GM19099 (cell line): Measurements from ENCODE around the gene EPB41L4B.

Experiments used
- POLR2A ChIP-seq: IDR thresholded peaks from 3 replicates; pipeline ENCODE4 v1.6.1; 2011; ENCODE audit warnings: low read depth; ENCODE audit not compliant: insufficient read length; ENCODE audit errors: extremely low read depth

Gene EPB41L4B

DNA sequence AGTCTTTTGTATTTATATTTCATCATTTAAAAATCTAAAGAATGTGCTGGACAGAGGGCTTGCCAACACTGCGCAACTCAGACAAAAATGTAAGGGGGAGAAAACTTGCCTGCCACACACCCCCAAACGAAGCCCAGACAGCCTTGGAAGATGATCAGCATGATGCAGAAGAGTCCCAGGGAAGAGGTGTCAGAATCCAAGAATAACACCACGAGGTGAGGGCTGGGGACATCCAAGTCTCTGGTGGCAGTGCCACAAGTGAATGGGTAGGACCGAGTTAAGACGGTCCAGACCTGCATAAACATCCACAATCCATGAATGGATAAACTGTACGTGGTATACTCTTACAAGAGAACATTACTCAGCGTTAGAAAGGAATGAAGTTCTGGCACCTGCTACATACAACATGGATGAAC, 10.4 kb downstream of the EPB41L4B start:
- no peak for TF ChIP-seq POLR2A

DNA sequence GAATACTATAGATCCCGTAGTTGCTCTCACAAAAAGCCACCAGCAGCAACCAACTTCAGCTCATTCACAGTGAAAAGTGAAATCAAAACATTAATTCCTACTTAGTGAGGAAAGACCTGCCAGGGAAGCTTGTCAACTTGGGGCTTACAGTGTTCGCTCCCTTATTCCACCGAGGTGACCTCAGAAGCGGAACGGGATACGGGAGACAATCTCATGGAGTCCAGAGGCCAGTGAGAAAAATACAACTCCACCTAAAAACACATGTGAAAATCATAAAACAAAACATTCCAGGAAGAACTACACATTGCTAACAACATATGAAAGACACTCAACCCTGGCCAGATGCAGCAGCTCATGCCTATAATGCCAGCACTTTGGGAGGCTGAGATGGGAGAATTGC, 11.6 kb downstream of the EPB41L4B start:
- no peak for TF ChIP-seq POLR2A

DNA sequence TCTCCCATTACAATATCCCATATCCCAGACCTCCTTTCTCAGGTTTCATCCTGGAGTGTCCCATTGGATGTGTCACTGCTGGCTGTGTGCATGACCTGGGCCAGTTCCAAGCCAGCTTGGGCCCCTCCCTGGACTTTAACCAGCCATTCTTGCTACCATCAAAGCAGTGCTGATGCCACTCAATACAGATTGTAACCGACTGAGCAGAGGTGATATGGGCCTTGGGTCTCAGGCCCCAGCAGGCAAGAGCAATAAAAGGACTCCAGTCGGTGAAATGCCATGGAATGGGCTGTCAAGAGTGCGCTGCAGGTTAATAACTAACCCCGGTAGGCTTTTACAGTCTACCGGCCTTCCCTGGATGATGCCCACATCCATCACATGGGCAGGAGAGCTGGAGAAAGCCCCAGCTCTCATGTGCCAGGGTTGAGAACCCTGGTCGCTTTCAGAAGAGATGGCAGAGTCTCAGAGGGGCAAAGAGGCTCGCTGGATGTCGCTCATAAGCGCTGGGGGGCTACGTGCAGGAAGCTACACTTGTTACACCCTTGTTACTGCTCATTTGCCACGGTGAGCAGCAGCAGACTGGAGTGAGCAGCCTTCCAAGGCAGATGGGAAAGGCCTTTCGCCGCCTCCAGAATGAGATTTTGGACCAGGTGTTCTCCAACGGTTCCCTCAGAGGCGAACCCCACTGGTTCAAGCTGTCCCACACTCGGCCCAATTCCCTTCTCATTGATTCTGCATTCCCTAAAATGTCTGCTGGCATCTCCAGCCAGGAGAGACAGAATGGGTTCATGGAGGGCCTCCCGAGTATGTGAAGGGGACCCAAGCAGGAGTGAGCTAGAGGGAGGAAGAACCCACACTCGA, 13.2 kb downstream of the EPB41L4B start:
- no peak for TF ChIP-seq POLR2A

DNA sequence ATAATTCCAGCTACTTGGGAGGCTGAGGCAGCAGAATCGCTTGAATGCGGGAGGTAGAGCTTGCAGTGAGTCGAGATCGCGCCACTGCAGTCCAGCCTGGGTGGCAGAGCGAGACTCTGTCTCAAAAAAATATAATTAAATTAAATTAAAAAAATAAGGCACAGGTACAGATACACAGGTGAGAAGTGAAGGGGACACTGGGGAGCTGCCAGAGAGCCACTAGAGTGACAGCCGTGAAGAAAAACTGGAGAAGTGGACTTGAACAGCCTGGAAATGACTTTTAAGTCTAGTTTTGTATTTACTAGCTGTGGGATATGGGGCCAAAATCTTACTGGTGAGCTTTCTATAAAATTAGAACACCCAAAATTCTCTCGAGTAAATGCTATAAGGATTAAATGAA, 15.1 kb downstream of the EPB41L4B start:
- TF ChIP-seq POLR2A: no peak

DNA sequence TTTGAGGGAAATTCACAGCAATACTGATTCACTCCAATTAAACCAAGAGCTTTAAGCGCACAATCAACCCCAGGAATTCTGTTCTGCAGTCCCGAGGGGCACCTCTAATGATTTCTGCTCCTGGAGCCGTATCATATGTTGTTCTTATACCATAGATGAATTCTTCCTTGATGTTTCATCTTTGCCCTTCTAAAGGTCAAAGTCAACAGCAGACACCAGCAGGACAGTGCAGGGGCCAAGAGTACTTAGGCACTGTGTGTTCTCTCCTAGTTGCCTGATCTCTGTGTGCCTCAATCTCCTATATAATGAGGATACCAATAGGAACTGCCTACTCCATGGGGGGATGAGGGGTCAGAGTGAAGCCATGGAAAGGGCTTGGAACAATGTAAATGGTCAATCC, 16.5 kb downstream of the EPB41L4B start:
- TF ChIP-seq POLR2A: no peak

DNA sequence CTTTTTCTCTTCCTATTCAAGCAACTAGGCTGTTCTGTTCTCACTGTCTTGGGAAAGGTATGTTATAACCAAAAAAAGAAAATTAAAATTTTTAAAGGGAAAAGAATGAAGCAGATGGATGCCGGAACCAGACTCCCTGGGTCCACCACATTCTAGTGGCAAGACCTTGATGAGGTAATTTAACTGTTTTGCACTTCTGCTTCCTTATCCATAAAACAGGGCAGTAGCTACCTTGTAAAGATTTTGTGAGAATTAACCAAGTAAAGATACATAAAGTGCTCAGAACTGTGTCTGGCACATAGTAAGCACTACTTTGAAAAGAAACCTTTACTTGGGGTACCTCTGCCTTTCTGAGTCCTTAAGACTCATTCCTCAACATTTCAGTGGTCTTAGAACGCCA, 17.0 kb downstream of the EPB41L4B start:
- no peak for TF ChIP-seq POLR2A

DNA sequence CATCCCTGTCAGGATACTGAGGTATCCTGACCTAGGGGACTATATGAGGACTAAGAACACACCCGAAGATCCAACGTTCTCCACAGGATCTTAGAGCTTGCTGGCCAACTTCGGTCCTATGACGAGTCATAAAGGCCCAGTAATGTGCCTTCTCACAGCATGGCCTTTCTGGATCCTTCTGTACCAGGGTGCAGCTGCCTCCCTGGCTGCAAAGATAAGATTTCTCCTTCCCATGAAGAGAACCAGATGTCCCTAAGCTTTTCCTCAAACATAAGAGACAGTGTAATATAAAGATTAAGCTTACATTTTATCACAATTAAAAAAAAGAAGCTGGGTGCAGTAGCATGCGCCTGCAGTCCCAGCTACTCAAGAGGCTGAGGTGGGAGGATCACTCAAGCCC, 18.3 kb downstream of the EPB41L4B start:
- no peak for TF ChIP-seq POLR2A

DNA sequence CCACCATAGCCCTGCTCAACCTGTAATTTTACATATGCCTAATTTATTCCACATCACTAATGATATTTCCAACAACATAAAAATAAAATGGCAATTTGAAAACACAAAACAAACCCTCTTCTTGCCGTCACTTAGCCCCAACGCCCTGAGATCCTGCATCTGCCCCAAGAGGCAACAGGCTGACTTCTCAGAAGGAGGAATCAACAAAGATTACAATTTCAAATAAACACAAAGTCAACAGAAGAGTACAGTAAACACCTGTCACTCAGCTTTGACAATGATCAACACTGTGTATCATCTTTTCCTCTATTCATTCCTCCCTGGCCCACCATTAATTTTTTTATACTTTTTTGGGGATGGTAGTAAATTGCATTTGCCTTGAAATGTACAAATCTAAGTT, 19.8 kb downstream of the EPB41L4B start:
- no peak for TF ChIP-seq POLR2A

DNA sequence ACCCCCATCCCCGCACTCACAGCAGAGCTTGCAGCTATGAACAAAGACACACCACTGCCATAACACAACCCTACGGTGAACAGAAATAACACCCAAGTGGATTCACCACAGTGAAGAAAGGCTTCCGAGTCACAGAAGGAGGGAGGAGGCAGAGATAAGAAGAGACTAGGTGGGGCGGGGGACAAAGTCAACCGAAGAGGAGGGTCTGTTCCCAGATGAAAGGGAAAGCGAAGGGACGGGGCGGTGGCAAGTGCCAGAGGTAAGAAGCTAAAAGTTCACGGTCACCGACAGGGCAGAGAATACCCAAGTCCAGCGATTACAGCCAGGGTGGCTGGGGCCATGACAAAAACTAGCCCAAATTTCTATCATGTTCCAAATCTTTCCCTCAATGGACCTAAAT, 21.0 kb downstream of the EPB41L4B start:
- no peak for TF ChIP-seq POLR2A

DNA sequence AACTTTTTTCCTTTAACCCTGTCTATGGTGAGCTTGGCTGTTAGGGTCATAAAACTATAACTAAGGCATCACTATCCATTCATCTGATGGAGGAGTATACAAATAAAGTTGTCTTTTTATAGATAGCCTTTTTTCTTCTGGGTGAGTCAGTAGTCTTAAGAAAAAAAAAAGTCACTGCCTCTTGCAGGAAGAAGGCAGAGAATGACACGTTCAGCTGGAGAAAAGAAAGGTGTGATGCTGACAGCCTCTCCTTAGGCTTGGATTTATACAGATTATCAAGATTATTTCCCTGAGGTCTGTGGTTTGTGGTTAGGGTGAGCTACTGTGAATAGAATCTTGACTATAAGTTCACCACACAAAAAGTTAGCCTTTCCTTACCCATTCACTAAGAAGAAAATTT, 23.0 kb downstream of the EPB41L4B start:
- no peak for TF ChIP-seq POLR2A

DNA sequence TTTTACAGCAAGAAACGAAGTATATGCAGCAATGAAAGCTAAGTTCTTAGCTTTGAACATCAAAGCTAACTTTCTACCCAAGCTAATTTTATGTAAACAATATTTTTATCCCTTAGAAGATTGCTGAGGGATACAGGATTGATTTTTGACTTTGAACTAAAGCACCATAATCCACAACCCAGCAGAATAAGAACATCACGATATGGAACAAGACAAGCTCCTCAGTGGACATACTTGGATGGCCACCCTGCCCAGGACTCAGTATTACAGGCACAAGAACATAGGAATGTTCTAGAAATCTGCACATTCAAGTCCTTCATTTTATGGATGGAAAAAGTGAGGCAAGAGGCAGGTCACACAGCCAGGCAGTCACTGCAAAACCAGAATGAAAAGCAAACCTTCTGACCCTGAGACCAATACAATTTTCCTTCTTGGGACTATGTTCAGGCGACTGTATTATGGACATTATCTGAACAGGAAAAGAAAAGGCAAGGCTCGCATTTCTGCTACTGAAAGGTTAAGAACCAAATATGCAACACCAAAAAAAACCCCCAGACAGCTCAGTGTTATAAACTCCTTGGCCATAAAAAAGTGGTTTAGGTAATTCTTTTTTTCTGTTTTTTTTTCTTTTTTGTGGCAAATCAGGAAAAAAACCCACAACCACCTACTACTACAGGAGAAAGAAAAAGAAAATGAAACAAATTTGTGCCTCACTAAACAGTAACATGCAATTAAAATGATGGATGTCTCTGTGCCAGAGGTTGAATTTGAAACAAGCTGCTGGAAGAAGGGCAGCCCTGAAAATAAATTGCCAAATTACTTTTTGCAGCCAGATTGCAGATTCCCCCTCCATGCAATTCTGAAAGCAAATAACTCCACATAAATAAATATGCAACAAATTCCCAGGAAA, 25.4 kb downstream of the EPB41L4B start:
- TF ChIP-seq POLR2A: no peak

DNA sequence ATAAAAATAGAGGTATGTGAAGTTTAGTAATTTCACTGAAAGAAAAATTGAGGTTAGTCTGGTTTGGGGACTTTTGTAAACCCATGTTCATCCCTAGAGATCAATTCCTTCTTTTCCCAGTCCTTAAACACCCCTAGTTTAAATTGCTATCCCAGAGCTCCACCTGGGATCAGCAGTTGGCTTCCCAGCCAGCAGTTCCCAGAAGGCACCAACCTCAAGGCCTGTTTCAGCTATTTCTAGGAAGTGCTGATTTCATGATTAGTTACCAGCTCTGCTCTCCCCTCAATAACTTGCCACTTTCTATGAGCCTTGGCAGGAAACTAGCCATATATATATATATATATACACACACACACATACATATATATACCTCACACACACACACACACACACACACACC, 30.5 kb downstream of the EPB41L4B start:
- TF ChIP-seq POLR2A: no peak

DNA sequence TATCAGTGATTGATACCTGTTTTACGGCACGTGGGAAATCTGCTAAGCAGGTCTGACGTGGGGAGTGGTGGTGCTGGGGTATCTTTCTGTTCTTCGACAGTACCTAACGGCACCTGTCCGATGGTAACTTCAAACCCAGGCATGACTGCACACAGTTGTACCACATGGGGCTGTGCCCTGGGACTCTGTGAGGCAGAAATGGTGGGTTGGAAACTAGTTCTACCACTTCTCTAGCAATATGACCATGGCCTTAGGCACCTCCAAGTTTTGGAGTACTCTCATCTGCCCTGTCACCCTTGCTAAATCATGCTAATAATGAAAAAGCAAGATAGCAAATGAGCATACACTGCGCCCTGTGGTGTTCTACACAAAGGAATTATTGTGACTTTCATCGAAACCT, 30.9 kb downstream of the EPB41L4B start:
- no peak for TF ChIP-seq POLR2A

DNA sequence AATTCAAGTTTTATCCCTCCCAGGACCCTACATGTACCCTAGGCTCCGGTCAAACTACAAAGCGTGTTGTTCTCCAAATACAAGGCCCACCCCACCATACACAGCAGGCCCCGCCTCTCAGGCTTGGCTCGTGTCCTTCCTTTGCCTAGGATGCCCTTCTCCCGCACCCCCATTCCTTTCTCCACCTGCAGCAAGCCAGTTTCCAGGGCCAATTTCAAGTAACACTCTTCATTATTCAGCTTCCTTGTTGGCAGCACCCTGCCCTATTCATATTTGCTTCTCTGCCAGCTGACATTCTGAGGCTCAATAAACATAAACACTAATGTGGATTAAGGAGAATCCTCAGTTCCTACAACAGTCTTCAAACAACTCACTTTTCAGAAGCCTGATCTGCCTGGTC, 31.7 kb downstream of the EPB41L4B start:
- no peak for TF ChIP-seq POLR2A

DNA sequence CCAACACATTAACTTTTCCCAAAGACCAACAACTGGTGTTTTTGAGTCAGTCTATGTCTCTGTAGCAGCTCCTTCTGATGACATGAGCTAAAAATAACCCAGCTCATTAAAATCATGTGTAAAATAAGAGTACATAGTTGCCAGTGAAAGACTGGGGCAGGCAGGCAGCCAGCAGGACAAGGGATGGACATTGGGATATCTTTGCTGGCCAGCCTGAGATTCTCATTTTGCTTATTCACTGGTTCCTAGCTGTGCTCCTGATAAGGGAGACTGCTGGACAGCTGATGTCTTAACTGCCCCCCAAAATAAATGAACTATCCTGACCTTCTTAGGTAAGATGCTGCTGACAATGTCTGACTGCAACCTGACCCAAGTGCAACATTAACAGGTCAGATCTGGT, 33.9 kb downstream of the EPB41L4B start:
- no peak for TF ChIP-seq POLR2A

DNA sequence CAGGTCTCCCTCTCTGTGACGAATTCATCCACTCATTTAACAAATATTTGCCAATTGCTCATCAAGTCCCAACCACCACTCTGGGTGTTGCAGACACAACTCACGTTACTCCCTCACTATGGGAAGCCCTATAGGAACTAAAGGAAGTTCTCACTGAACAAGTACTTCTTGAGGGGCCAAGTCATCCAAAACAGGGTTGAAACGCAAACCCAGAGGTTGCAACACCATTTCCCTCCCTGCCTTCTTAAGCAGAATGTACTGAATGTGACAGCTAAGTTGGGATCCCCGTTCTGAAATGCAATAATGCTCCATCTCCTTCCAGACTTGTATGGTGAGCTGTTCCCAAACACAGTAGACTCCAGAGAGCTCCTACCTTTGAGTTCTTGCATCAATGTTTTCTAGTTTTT, 34.3 kb downstream of the EPB41L4B start:
- no peak for TF ChIP-seq POLR2A
